HG02642 (cell line): ENCODE measurements around the gene NME4.

Source experiments
- ATAC-seq: cut with Tn5 transposase; IDR thresholded peaks from one replicate; pipeline ENCODE4 v1.9.1; 2021; ENCODE audit warnings: mild to moderate bottlenecking; ENCODE audit not compliant: unreplicated experiment, poor library complexity

The NME4 gene

GRCh38 chr16:425082-425718, 28.2 kb downstream of the NME4 start, which contains the start of gene RAB11FIP3:
Gene RAB11FIP3, plus strand, starts transcription at chr16:425649. Its CDS starts 358 bp downstream, at chr16:426007.
- peak; percentile 89 for ATAC-seq

DNA sequence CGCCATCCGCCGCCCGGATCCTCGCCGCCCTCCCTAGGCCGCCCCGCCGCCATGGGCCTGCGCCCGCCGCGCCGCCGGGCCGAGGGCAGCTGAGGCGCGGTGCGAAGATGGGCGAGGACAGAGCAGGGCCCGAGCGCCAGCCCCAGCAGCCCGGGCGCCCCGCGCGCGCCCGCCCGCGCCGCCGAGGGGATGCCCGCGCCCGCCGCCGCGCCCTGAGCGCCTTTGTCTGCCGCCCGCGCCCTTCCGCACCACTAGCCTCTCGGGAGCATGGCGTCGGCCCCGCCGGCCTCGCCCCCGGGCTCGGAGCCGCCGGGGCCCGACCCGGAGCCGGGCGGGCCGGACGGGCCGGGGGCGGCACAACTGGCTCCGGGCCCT, 28.7 kb downstream of the NME4 start:
- peak; percentile 34 for ATAC-seq

DNA sequence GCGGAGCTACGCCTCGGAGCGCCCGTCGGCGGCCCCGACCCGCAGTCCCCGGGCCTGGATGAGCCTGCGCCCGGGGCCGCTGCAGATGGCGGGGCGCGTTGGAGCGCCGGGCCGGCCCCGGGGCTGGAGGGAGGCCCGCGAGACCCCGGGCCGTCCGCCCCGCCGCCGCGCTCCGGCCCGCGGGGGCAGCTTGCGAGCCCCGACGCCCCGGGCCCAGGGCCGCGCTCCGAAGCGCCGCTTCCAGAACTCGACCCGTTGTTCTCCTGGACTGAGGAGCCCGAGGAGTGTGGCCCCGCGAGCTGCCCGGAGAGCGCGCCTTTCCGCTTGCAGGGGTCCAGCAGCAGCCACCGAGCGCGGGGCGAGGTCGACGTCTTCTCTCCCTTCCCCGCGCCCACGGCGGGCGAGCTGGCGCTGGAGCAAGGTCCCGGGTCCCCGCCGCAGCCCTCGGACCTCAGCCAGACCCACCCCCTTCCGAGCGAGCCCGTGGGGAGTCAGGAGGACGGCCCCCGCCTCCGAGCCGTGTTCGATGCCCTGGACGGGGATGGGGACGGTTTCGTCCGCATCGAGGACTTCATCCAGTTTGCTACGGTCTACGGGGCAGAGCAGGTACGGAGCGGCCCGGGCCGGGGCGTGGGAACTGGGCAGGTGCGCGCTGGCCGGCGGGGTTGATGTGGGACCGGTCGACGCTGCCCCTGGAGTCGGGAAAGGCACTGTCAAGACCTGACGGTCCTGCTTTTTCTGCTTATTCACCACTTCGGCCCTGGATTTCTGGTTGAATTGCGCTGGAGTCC, 29.3 kb downstream of the NME4 start:
- ATAC-seq, result no peak

DNA sequence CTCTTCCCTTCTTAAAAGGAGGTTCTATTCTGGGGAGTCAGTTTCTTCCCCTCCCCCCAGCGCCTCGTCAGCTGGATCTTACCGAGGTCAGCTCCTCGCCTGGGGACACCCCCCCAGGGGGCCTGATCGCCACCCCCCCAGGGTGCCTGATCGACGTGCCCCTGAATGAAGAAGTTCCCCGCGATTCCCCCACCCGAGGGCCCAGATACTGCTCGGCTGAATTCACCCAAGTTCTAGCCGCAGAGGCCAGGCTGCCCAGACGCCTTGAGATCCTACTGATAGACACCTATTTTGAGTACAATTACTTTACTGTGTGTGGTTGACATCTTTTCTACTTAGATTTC, 29.9 kb downstream of the NME4 start:
- ATAC-seq, result no peak

DNA sequence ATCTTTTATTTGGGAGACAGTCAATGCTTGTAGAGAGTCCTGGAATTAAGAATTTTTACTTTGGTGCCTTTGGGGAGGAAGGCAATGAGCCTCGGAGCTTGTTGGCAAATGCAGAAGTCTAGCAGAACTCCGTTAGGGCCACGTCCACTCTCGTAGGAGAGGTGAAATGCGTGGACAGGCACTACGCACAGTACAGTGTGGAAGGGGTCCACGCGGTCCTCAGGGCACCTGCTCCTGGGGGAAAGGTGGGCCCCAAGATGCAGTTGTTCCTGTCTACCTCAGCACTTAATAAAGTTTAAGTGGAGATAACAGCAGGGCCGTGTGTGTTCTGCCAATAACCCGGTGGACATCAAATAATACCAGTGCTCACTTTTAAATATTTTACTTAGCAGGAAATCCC, 30.3 kb downstream of the NME4 start:
- ATAC-seq, result no peak

DNA sequence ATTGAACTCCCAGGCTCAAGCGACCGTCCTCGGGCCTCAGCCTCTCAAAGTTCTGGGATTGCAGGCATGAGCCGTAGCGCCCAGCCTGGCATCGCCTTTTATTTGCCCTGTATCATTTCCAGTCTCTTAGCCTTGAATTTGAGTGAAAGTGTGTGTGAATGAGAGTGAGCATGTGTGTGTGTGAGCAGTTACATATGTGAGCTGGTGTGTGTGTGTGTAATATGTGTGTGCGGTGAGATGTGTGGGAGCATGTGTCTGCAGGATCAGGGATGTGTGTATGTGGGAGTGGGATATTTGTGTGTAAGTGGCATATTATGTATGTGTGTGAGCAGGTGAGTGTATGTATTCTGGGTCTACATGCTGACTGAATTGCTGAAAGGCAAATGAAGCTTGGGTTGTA, 33.9 kb downstream of the NME4 start:
- no peak for ATAC-seq

DNA sequence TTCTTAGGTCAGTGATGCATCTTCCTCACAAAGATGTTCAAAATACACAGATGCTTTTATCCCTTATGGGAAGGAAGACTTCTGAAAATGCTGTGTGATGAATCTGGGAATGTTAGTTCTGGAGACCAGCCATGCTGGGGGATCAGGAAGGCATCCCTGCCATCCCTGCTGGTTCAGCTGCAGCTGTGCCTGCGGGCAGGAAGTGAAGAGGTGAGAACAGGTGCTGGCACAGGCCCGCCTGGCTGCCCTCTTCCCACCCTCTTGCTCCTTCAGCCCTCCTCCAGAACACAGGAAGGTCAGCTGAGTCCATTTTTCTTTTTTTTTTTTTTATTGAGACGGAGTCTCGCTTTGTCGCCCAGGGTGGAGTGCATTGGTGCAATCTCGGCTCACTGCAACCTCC, 43.6 kb downstream of the NME4 start:
- no peak for ATAC-seq

DNA sequence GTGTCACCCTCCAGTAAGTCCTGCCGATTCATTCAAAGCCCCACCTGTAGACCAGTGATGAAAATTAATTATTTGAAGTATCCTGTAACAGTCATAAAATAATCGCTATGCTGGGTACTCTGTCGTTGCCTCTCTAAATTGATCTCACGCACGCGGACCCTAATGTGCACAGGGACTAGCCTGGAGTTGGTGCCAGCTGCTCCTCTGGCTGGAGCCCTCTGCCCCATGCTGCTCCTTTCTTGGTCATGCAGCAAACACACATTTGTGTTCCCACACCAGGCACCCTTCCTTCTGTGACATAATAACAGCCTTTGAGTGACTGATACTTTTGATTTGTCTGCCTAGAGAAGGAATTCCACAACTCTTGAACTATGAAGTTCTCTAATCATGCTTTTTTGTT, 44.4 kb downstream of the NME4 start:
- no peak for ATAC-seq

DNA sequence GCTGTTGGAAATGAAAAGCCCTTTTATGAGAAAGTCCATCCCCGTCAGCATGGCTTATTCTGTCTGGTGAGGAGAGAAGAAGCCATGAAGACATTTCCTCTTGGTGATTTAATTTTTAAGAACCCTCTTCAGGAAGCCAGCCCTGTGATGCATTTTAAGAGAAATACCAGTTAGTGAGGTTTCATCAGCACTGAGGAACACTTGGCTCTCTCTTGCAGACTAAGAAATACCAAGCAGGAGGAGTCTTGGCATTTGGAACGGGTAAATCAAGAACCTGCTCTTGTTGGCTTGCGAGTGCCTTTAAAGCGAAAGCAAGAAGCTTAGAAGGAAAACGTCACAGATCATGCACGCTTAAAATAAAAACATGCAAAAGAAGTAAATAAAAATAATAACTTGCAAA, 46.0 kb downstream of the NME4 start:
- no peak for ATAC-seq

DNA sequence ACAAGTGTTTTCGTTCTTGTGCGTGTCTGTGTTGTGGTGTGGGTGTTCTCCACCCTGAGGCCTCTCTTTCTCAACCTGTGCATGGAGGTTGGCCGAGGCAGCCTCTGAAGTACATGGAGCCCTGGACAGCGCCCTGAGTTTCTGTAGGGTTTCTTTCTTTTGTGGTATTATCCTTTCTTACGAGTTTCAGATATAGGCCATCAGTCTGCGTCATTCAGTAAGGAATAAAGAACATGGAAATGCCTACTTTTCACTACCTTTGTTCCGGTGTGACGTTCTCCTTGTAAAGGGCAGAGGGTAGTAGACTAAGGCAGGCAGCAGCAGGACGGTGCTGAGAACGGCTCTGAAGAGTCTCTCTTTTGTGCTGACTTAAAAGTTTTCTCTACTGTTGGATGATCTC, 47.0 kb downstream of the NME4 start:
- no peak for ATAC-seq

DNA sequence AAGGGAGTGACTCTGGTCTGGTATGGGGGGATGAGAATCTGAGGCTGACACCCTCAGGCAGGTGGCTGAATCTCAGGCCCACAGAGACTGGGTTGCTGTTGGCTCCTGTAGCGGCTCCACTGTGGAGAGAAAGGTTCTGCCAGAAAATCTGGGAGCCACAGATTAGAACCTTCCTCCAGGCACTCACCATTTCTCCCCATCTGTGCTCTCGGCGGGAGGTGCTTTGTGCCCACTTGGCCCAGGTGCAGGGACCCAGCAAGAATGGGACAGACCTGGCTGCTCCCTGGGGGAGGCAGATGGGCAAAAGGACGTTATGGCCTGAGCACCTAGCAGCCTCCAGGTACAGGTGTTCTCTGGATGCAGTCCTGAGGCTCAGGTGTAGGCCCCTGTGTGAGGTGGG, 48.6 kb downstream of the NME4 start:
- no peak for ATAC-seq
